ENCODE measurements around the gene DRGX. TPM values are rescaled to one million over a fixed set of nuclear protein-coding genes. Genes with fewer than 3 reads are reported as not detected.

Gene DRGX
- total RNA-seq, 1 donor, result not detected

GRCh38 chr10:49360271-49361177, 35.4 kb downstream of the DRGX start:
- peak; percentile 3 for DNase-seq (ENCODE audit: low read depth)
- TF ChIP-seq CTCF (IDR thresholded peaks at IDR 0.05; ENCODE audit: insufficient read depth, low read depth, low read length), result no peak

GRCh38 chr10:49359349-49360270, 36.3 kb downstream of the DRGX start:
- no peak overlapping the region for H3K4me3 ChIP-seq (ENCODE audit: low read depth, low read length)
- TF ChIP-seq CTCF (IDR thresholded peaks at IDR 0.05; ENCODE audit: insufficient read depth, low read depth, low read length), result no peak
- DNase-seq (ENCODE audit: low read depth), result peak; percentile 19

More at GRCh38 chr10:49360271-49361177, 35.4 kb downstream of the DRGX start:
- H3K4me3 ChIP-seq (ENCODE audit: low read depth, low read length), result no peak overlapping the region

DNA sequence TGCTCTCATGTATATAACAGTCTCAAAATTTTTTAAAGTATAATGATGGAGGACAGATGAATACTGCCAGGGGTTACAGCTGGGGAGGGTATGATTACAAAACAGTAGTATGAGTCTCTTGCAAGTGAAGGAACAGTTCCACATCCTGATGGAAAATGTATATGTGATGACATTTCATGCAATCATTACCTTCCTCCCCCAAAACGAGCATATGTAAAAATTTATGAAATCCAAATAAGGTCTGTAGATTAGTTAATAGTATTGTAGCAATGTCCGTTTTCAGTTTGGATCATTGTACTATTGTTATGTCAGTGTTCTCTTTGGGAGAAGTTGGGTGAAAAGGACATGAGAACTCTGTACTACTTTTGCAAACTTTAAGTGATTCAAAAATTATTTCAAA, 38.0 kb downstream of the DRGX start:
- no peak for TF ChIP-seq CTCF (IDR thresholded peaks at IDR 0.05; ENCODE audit: insufficient read depth, low read depth, low read length)
- no peak overlapping the region for H3K4me3 ChIP-seq (ENCODE audit: low read depth, low read length)
- DNase-seq (ENCODE audit: low read depth), result no peak

- no peak overlapping the region for H3K4me3 ChIP-seq (ENCODE audit: low read depth, low read length)
- no peak for DNase-seq (ENCODE audit: low read depth)
- TF ChIP-seq CTCF (IDR thresholded peaks at IDR 0.05; ENCODE audit: insufficient read depth, low read depth, low read length), result no peak
Measured at GRCh38 chr10:49356944-49357343, 38.9 kb downstream of the DRGX start.

GRCh38 chr10:49356181-49356580, 39.7 kb downstream of the DRGX start:
- no peak for TF ChIP-seq CTCF (IDR thresholded peaks at IDR 0.05; ENCODE audit: insufficient read depth, low read depth, low read length)
- no peak for DNase-seq (ENCODE audit: low read depth)
- no peak overlapping the region for H3K4me3 ChIP-seq (ENCODE audit: low read depth, low read length)

DNA sequence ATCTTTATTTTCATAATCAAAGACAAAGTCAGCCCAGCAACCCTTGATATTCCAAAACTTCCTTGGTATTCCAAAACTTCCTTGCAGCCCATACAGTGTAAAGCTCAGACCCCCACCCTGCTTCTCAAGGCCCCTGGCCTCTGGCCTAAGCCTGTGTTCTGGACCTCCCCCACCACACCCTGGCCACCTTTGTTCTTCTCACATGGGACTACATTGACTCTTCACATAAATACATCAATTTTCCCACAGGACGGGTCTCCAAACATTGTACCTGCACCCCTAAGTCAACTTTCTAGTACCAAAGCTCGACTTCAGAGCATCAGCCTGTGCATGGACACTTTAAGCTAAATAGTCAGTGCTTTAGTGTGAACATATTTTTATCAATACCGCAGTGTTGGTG, 40.7 kb downstream of the DRGX start:
- DNase-seq (ENCODE audit: low read depth), result no peak
- no peak for TF ChIP-seq CTCF (IDR thresholded peaks at IDR 0.05; ENCODE audit: insufficient read depth, low read depth, low read length)

More for the DNA sequence above, 40.7 kb downstream of the DRGX start:
- no peak overlapping the region for H3K4me3 ChIP-seq (ENCODE audit: low read depth, low read length)

Data from fibroblast of villous mesenchyme (primary cell).